Keratinocyte (primary cell): ENCODE data around the gene SLC26A5. TPM values are rescaled to one million over a fixed set of nuclear protein-coding genes. Genes with fewer than 3 reads are reported as not detected.
"Not testable (repeated sequence)": the region's sequence is repeated elsewhere in the genome, so short reads cannot be mapped to it uniquely, and the experiment has no call there.

Experiments
- DNase-seq: peaks from one replicate; pipeline ENCODE4 v3.0.0-alpha.2; 2011; ENCODE audit warnings: low read depth, missing footprints, low spot score
- FAIRE-seq: peaks from 2 replicates; lab custom pipeline; 2011; peaks lifted over from hg19 to GRCh38; lab: Jason Lieb, UNC
- H2AFZ ChIP-seq: 2 replicates; pipeline ENCODE4 v1.6.0; 2012; ENCODE audit warnings: low read length, control low read depth, inconsistent platforms; ENCODE audit not compliant: control insufficient read depth
- H3K27ac ChIP-seq: 2 replicates; pipeline ENCODE4 v1.5.1; 2011; ENCODE audit warnings: low read length; ENCODE audit not compliant: control insufficient read depth, insufficient read depth
- H3K27me3 ChIP-seq: 3 replicates; pipeline ENCODE4 v1.6.0; 2011; ENCODE audit warnings: low read length; ENCODE audit not compliant: control insufficient read depth, insufficient read depth; ENCODE audit errors: extremely low read depth
- H3K36me3 ChIP-seq, 2 experiments: 2 replicates in 1 of 2; 3 replicates in 1 of 2; pipeline ENCODE4 v1.5.1; 2011; ENCODE audit warnings: low read length in 2 of 2, mild to moderate bottlenecking in 1 of 2; ENCODE audit not compliant: control insufficient read depth in 2 of 2, insufficient read depth in 2 of 2; ENCODE audit errors: extremely low read depth in 1 of 2
- H3K4me1 ChIP-seq: 3 replicates; pipeline ENCODE4 v1.5.1; 2011; ENCODE audit warnings: low read length; ENCODE audit not compliant: control insufficient read depth, insufficient read depth; ENCODE audit errors: extremely low read depth
- H3K4me2 ChIP-seq: 3 replicates; pipeline ENCODE4 v1.6.0; 2011; ENCODE audit warnings: low read depth, low read length; ENCODE audit not compliant: control insufficient read depth, insufficient read depth; ENCODE audit errors: extremely low read depth
- H3K4me3 ChIP-seq, 3 experiments: fragments of 200-600 bp in 1 of 3; sonication (generic) in 1 of 3; 2 replicates in 2 of 3; 3 replicates in 1 of 3; pipeline ENCODE4 v1.5.1; 2011 to 2016; ENCODE audit warnings: low read length in 3 of 3, mild to moderate bottlenecking in 3 of 3, control low read depth in 2 of 3, inconsistent platforms in 1 of 3, low read depth in 1 of 3, mixed read lengths in 1 of 3, mixed run types in 1 of 3, moderate library complexity in 1 of 3; ENCODE audit not compliant: control insufficient read depth in 2 of 3, insufficient read depth in 2 of 3; ENCODE audit errors: extremely low read depth in 1 of 3
- H3K79me2 ChIP-seq: 2 replicates; pipeline ENCODE4 v1.6.0; 2012; ENCODE audit warnings: low read length; ENCODE audit not compliant: control insufficient read depth, insufficient read depth
- H3K9ac ChIP-seq: 3 replicates; pipeline ENCODE4 v1.6.0; 2011; ENCODE audit warnings: low read length; ENCODE audit not compliant: control insufficient read depth, insufficient read depth; ENCODE audit errors: extremely low read depth
- H3K9me1 ChIP-seq: 3 replicates; pipeline ENCODE4 v1.6.0; 2011; ENCODE audit warnings: low read length; ENCODE audit not compliant: control insufficient read depth, insufficient read depth; ENCODE audit errors: extremely low read depth
- H3K9me3 ChIP-seq: 2 replicates; pipeline ENCODE4 v1.5.1; 2012; ENCODE audit warnings: low read depth, low read length; ENCODE audit not compliant: control insufficient read depth
- H4K20me1 ChIP-seq: 3 replicates; pipeline ENCODE4 v1.6.0; 2011; ENCODE audit warnings: low read length; ENCODE audit not compliant: control insufficient read depth, insufficient read depth; ENCODE audit errors: extremely low read depth
- EZH2 ChIP-seq: IDR thresholded peaks from one replicate; pipeline ENCODE4 v1.6.1; 2012; ENCODE audit warnings: inconsistent platforms, mild to moderate bottlenecking, low read length, moderate library complexity
- dilution Hi-C: fragments of 300-500 bp; cut with MboI; formaldehyde crosslinking; loops from one replicate; pipeline ENCODE4 v1.7.0; 2020; ENCODE audit warnings: low sequenced_read_pairs; ENCODE audit not compliant: extremely low pct_ligation_motif_present
- polyA minus RNA-seq, 3 experiments: library from RNA; depleted of rRNA, polyadenylated mRNA; stranded (reverse); fragments of >200 nt; gene quantifications; 1 replicate in 1 of 3; 2 replicates in 1 of 3; 3 replicates in 1 of 3; pipeline ENCODE4 v1.2.3, GENCODE V29; 2011
- polyA plus RNA-seq, 5 experiments: library from polyadenylated mRNA; depleted of rRNA in 3 of 5; stranded (reverse) in 3 of 5; stranded (forward) in 1 of 5; unstranded in 1 of 5; fragments of >200 nt; gene quantifications; 1 replicate in 1 of 5; 2 replicates in 3 of 5; 3 replicates in 1 of 5; pipeline versions ENCODE4 v1.2.1 to v1.2.3, GENCODE V29; 2011 to 2012; ENCODE audit warnings: missing spikeins in 2 of 5, low read depth in 1 of 5, low replicate concordance in 1 of 5
- TF ChIP-seq, protein P1 (sequence below), 3 experiments: IDR thresholded peaks in 1 of 3; conservative IDR thresholded peaks in 1 of 3; optimal IDR thresholded peaks in 1 of 3; 2 replicates in 2 of 3; 3 replicates in 1 of 3; pipeline versions ENCODE3 to v1.5.1; 2011; ENCODE audit warnings: low read length in 3 of 3, mild to moderate bottlenecking in 3 of 3, moderate library complexity in 2 of 3, control low read depth in 1 of 3, inconsistent platforms in 1 of 3; ENCODE audit not compliant: insufficient read depth in 2 of 3; ENCODE audit errors: extremely low read depth in 1 of 3

SLC26A5 gene
- polyA plus RNA-seq (not detected in 3 replicates), polyA minus RNA-seq (not detected in 3 replicates)
- not detected for polyA plus RNA-seq (2011; ENCODE audit: low read depth)
- polyA plus RNA-seq (2011; cell fraction: cytosol; rRNA removed), result not detected in 2 replicates
- polyA plus RNA-seq (2011; cell fraction: nucleus; rRNA removed), result not detected in 2 replicates
- polyA plus RNA-seq (2012; ENCODE audit: low replicate concordance), result not detected in 2 replicates
- polyA minus RNA-seq (2011; cell fraction: cytosol; rRNA and poly(A)+ RNA removed), result not detected
- polyA minus RNA-seq (2011; cell fraction: nucleus; rRNA and poly(A)+ RNA removed), result not detected in 2 replicates

DNA sequence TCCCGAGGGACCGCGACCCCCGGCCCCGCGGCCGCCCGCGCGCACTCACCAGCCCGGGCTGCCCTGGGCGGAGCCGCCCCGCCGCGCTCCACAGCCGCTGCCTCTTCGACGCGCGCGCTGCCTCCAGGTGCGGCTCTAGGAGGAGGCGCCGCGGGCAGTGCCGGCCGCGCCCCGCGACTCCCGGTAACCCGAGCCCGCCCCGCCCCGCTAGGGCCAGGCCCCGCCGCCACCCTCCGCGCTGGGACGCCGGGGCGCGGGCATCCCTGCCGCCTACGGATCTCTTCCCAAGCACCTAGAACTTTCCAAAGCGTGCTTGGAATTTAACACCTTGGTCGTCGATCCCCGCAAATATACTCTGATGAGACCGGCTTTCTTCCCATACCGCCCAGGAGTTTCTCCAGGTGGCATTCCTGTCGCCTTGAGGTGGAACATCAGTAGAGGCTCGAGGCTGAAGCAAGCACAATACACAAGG is at the start of gene SLC26A5:
SLC26A5 (minus strand) TSS at position 159 of the 472 bp plus-strand sequence. CDS start 24,693 bp downstream, outside the sequence.
- peak within 1 kb of the TSS; percentile 58 for H2AFZ ChIP-seq
- DNase-seq, result no peak
- H4K20me1 ChIP-seq, result no peaks in the 10 kb centered on the region
- no peaks in the 10 kb centered on the region for H3K9me1 ChIP-seq
- no peak within 1 kb of the TSS for H3K27ac ChIP-seq
- H3K79me2 ChIP-seq, result no peaks in the 10 kb centered on the region
- peak within 1 kb of the TSS; percentile 81 for H3K4me2 ChIP-seq
- no peaks in the 10 kb centered on the region for H3K9me3 ChIP-seq
- dilution Hi-C loops, result no loop called here
- H3K4me1 ChIP-seq, result peaks cover 3% of the 10 kb centered on the region
- H3K4me3 ChIP-seq, result peak within 1 kb of the TSS; percentile 17 to 64 (median 48)
- H3K9ac ChIP-seq, result no peak within 1 kb of the TSS
- no peak for FAIRE-seq
- TF ChIP-seq, protein P1, sequence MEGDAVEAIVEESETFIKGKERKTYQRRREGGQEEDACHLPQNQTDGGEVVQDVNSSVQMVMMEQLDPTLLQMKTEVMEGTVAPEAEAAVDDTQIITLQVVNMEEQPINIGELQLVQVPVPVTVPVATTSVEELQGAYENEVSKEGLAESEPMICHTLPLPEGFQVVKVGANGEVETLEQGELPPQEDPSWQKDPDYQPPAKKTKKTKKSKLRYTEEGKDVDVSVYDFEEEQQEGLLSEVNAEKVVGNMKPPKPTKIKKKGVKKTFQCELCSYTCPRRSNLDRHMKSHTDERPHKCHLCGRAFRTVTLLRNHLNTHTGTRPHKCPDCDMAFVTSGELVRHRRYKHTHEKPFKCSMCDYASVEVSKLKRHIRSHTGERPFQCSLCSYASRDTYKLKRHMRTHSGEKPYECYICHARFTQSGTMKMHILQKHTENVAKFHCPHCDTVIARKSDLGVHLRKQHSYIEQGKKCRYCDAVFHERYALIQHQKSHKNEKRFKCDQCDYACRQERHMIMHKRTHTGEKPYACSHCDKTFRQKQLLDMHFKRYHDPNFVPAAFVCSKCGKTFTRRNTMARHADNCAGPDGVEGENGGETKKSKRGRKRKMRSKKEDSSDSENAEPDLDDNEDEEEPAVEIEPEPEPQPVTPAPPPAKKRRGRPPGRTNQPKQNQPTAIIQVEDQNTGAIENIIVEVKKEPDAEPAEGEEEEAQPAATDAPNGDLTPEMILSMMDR (optimal IDR thresholded peaks at IDR 0.05 in 1 of 3, IDR thresholded peaks at IDR 0.05 in 1 of 3, conservative IDR thresholded peaks at IDR 0.05 in 1 of 3; ENCODE audit: extremely low read depth in 1 of 3, insufficient read depth in 2 of 3, low read length in 3 of 3), result no peak
- TF ChIP-seq EZH2, result no peak
- peaks cover 23% of the 10 kb centered on the region for H3K27me3 ChIP-seq
- H3K36me3 ChIP-seq, result no peaks in the 10 kb centered on the region

DNA sequence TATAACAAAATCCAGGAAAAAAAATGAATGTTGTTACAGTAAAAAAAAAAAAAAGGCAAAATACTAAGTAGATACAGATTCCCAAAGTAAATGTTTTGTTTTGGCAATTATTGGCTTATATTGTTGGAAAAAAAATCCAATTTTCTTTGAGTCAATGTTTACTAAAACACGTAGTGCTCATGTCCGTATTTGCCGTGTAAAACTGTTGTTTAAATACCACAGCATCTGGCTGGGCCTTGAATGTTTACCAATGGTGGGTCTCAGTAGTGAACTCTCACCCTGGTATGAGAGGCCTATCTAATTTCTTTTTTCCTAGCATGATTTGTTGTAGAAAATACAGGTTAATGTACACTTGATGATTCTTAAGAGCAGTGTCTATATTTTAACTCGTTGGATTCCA is 41.4 kb upstream of the SLC26A5 start:
- TF ChIP-seq EZH2, result no peak
- TF ChIP-seq, protein P1 (optimal IDR thresholded peaks at IDR 0.05 in 1 of 3, IDR thresholded peaks at IDR 0.05 in 1 of 3, conservative IDR thresholded peaks at IDR 0.05 in 1 of 3; ENCODE audit: extremely low read depth in 1 of 3, insufficient read depth in 2 of 3, low read length in 3 of 3), result no peak
- H3K4me2 ChIP-seq, result no peak overlapping the region
- no peak overlapping the region for H2AFZ ChIP-seq
- no peaks in the 10 kb centered on the region for H3K36me3 ChIP-seq
- no peak for FAIRE-seq
- no peak overlapping the region for H3K4me3 ChIP-seq
- DNase-seq, result no peak
- no peaks in the 10 kb centered on the region for H3K4me1 ChIP-seq
- H3K9me1 ChIP-seq, result no peaks in the 10 kb centered on the region
- H3K9me3 ChIP-seq, result no peaks in the 10 kb centered on the region
- H3K9ac ChIP-seq, result no peak overlapping the region
- no peaks in the 10 kb centered on the region for H4K20me1 ChIP-seq
- H3K27ac ChIP-seq, result no peak overlapping the region
- no peaks in the 10 kb centered on the region for H3K27me3 ChIP-seq
- no peaks in the 10 kb centered on the region for H3K79me2 ChIP-seq
- dilution Hi-C loops, result no loop called here

- H2AFZ ChIP-seq, H3K4me3 ChIP-seq, H3K9me3 ChIP-seq, H3K4me2 ChIP-seq, H4K20me1 ChIP-seq, H3K27ac ChIP-seq, H3K36me3 ChIP-seq, FAIRE-seq, dilution Hi-C loops, H3K9me1 ChIP-seq, H3K4me1 ChIP-seq, H3K27me3 ChIP-seq, H3K9ac ChIP-seq, H3K79me2 ChIP-seq, DNase-seq: not testable (repeated sequence)
Measured at GRCh38 chr7:103486873-103487272, 40.9 kb upstream of the SLC26A5 start.
